Brain microvascular endothelial cell (primary cell): Measurements from ENCODE around the gene CDK5.

ENCODE experiments used
- DNase-seq: peaks from one replicate; pipeline ENCODE4 v3.0.0-alpha.2; 2020
- H3K27ac ChIP-seq: fragments of 250-450 bp; sonication (Bioruptor Pico); 2 replicates; pipeline ENCODE4 v1.5.1; 2020; ENCODE audit warnings: mild to moderate bottlenecking, moderate library complexity
- H3K27me3 ChIP-seq: fragments of 250-450 bp; sonication (Bioruptor Pico); replicated peaks from 2 replicates; pipeline ENCODE4 v1.5.1; 2020; ENCODE audit warnings: mild to moderate bottlenecking
- H3K36me3 ChIP-seq: fragments of 250-450 bp; sonication (Bioruptor Pico); replicated peaks from 2 replicates; pipeline ENCODE4 v1.5.1; 2020; ENCODE audit warnings: mild to moderate bottlenecking
- H3K4me3 ChIP-seq: 2 replicates; pipeline ENCODE4 v1.5.1; 2011; ENCODE audit warnings: low read depth, mild to moderate bottlenecking, control low read depth, low read length, moderate library complexity
- CTCF ChIP-seq: IDR thresholded peaks from 2 replicates; pipeline ENCODE4 v1.5.1; 2011; ENCODE audit warnings: low read depth, mild to moderate bottlenecking, moderate library complexity, low read length, control low read depth, inconsistent platforms; ENCODE audit errors: missing control alignments
- in situ Hi-C: cut with HindIII; loops from 2 replicates; pipeline ENCODE4 v1.10.0; 2017; ENCODE audit warnings: low sequenced_read_pairs, low pct_ligation_motif_present

The CDK5 gene

GRCh38 chr7:151065516-151065915 is 7.8 kb upstream of the CDK5 start:
- no peak for TF ChIP-seq CTCF
- no peak overlapping the region for H3K4me3 ChIP-seq
- in situ Hi-C loops = no loop called here
- DNase-seq = no peak
- no peaks in the 10 kb centered on the region for H3K27me3 ChIP-seq
- H3K27ac ChIP-seq = no peak overlapping the region
- peaks cover 60% of the 10 kb centered on the region for H3K36me3 ChIP-seq

- Histone ChIP-seq H3K36me3 (peaks cover 55% of the 10 kb centered on the region), H3K4me3 (no peak overlapping the region), H3K27ac (no peak overlapping the region), H3K27me3 (no peaks in the 10 kb centered on the region)
- no peak for DNase-seq
- TF ChIP-seq CTCF = no peak
- in situ Hi-C loops = no loop called here
Measured at GRCh38 chr7:151064993-151065392, 7.3 kb upstream of the CDK5 start.

GRCh38 chr7:151064454-151064853 is 6.8 kb upstream of the CDK5 start:
- H3K4me3 ChIP-seq = no peak overlapping the region
- no peak overlapping the region for H3K27ac ChIP-seq
- DNase-seq = no peak
- in situ Hi-C loops = no loop called here
- no peak for TF ChIP-seq CTCF
- H3K27me3 ChIP-seq = no peaks in the 10 kb centered on the region
- H3K36me3 ChIP-seq = peaks cover 49% of the 10 kb centered on the region

GRCh38 chr7:151063212-151063561 is 5.5 kb upstream of the CDK5 start:
- Histone ChIP-seq H3K4me3 (no peak overlapping the region), H3K27me3 (no peaks in the 10 kb centered on the region), H3K27ac (peak overlapping the region; percentile 54), H3K36me3 (peaks cover 39% of the 10 kb centered on the region)
- no peak for DNase-seq
- no peak for TF ChIP-seq CTCF
- in situ Hi-C loops = no loop called here

GRCh38 chr7:151062399-151063211 is 4.9 kb upstream of the CDK5 start:
- Histone ChIP-seq H3K27me3 (no peaks in the 10 kb centered on the region), H3K36me3 (peaks cover 35% of the 10 kb centered on the region), H3K4me3 (peak overlapping the region; percentile 32), H3K27ac (peak overlapping the region; percentile 41)
- TF ChIP-seq CTCF = no peak
- peak; percentile 57 for DNase-seq
- in situ Hi-C loops = no loop called here

- no peak for TF ChIP-seq CTCF
- in situ Hi-C loops = no loop called here
- Histone ChIP-seq H3K4me3 (peak overlapping the region; percentile 76), H3K27me3 (no peaks in the 10 kb centered on the region), H3K27ac (peak overlapping the region; percentile 41), H3K36me3 (peaks cover 29% of the 10 kb centered on the region)
- DNase-seq = no peak
Measured at GRCh38 chr7:151062111-151062398, 4.4 kb upstream of the CDK5 start.
